B cell (primary cell): Measurements from ENCODE around the gene EHD3. TPM values are rescaled to one million over a fixed set of nuclear protein-coding genes. Genes with fewer than 3 reads are reported as not detected.

Source experiments
- ATAC-seq: fragments of 200-7000 bp; cut with Tn5 transposase; one replicate; pipeline ENCODE4 v1.10.0; 2021; ENCODE audit warnings: low read depth, mild to moderate bottlenecking, moderate number of reproducible peaks, moderate library complexity
- CTCF ChIA-PET: fragments of 350-600 bp; sonication (Branson Sonifier 250); formaldehyde crosslinking; loops from one replicate; lab custom pipeline; 2021; ENCODE audit warnings: antibody characterized with exemption, inconsistent platforms; lab: Charles Lee
- POLR2A ChIA-PET: fragments of 350-600 bp; sonication (Branson Sonifier 250); formaldehyde crosslinking; loops from one replicate; lab custom pipeline; 2021; ENCODE audit warnings: antibody characterized with exemption; lab: Charles Lee
- DNase-seq: peaks from one replicate; pipeline ENCODE4 v3.0.0; 2013
- H2AFZ ChIP-seq: 2 replicates; pipeline ENCODE4 v1.6.1; 2012; ENCODE audit warnings: mild to moderate bottlenecking, low read depth, low read length; ENCODE audit not compliant: insufficient read depth, poor library complexity, severe bottlenecking
- H3K27ac ChIP-seq, 2 donors: 1 replicate in 1 of 2; 2 replicates in 1 of 2; pipeline ENCODE4 v1.5.1; 2012 to 2013; ENCODE audit warnings: low read length in 2 of 2, mild to moderate bottlenecking in 2 of 2, moderate library complexity in 1 of 2
- H3K27me3 ChIP-seq, 4 experiments: fragments of 200-600 bp in 1 of 4; sonication (generic) in 1 of 4; replicated peaks in 1 of 4; 1 replicate in 2 of 4; 2 replicates in 2 of 4; pipeline versions ENCODE4 v1.6.1 to v1.7.0; 2013 to 2016; ENCODE audit warnings: low read length in 3 of 4, mild to moderate bottlenecking in 2 of 4, mixed read lengths in 1 of 4, moderate library complexity in 1 of 4; ENCODE audit not compliant: insufficient read depth in 4 of 4, control insufficient read depth in 3 of 4; ENCODE audit errors: control extremely low read depth in 1 of 4
- H3K36me3 ChIP-seq, 2 experiments: replicated peaks in 1 of 2; 1 replicate in 1 of 2; 2 replicates in 1 of 2; pipeline versions ENCODE4 v1.6.1 to v1.7.1; 2013; ENCODE audit warnings: low read length in 1 of 2; ENCODE audit not compliant: insufficient read depth in 2 of 2, control insufficient read depth in 1 of 2; ENCODE audit errors: control extremely low read depth in 1 of 2, extremely low read depth in 1 of 2
- H3K4me1 ChIP-seq, 2 donors: fragments of 200-600 bp in 1 of 2; sonication (generic) in 1 of 2; 1 replicate in 1 of 2; 2 replicates in 1 of 2; pipeline versions ENCODE4 v1.5.1 to v1.6.1; 2013 to 2017; ENCODE audit warnings: low read length in 2 of 2; ENCODE audit not compliant: control insufficient read depth in 2 of 2, insufficient read depth in 2 of 2
- H3K4me2 ChIP-seq: replicated peaks from 2 replicates; pipeline ENCODE3; 2012; ENCODE audit warnings: mild to moderate bottlenecking, low read depth, low read length; ENCODE audit not compliant: poor library complexity, severe bottlenecking
- H3K4me3 ChIP-seq, 5 experiments: fragments of 200-600 bp in 1 of 5; sonication (generic) in 1 of 5; 1 replicate in 3 of 5; 2 replicates in 2 of 5; pipeline versions ENCODE4 v1.5.1 to v1.7.0; 2011 to 2016; ENCODE audit warnings: low read length in 4 of 5, mild to moderate bottlenecking in 4 of 5, low read depth in 2 of 5, control low read depth in 1 of 5, moderate library complexity in 1 of 5; ENCODE audit not compliant: insufficient read depth in 1 of 5; ENCODE audit errors: control extremely low read depth in 1 of 5, extremely low read depth in 1 of 5
- H3K79me2 ChIP-seq: fragments of 200-600 bp; sonication (generic); one replicate; pipeline ENCODE4 v1.6.0; 2016; ENCODE audit warnings: low read length; ENCODE audit not compliant: control insufficient read depth, insufficient read depth
- H3K9ac ChIP-seq: fragments of 200-600 bp; sonication (generic); 2 replicates; pipeline ENCODE4 v1.6.1; 2017; ENCODE audit warnings: mild to moderate bottlenecking, low read length, moderate library complexity
- H3K9me3 ChIP-seq, 3 donors: one replicate each; pipeline versions ENCODE4 v1.6.1 to v1.7.1; 2013; ENCODE audit warnings: low read length in 2 of 3; ENCODE audit not compliant: control insufficient read depth in 2 of 3, insufficient read depth in 1 of 3; ENCODE audit errors: control extremely low read depth in 1 of 3
- H4K20me1 ChIP-seq: 2 replicates; pipeline ENCODE4 v1.6.0; 2012; ENCODE audit warnings: mild to moderate bottlenecking, low read length; ENCODE audit not compliant: insufficient read depth, control insufficient read depth, poor library complexity, severe bottlenecking
- H3K27ac Mint-ChIP-seq: one replicate; pipeline ENCODE4 v1.8.0; 2021; ENCODE audit warnings: mixed read lengths
- H3K27me3 Mint-ChIP-seq: one replicate; pipeline ENCODE4 v1.8.0; 2021; ENCODE audit warnings: mixed read lengths
- H3K4me1 Mint-ChIP-seq: one replicate; pipeline ENCODE4 v1.8.0; 2021; ENCODE audit warnings: mixed read lengths
- H3K4me3 Mint-ChIP-seq: one replicate; pipeline ENCODE4 v1.8.0; 2021; ENCODE audit warnings: mixed read lengths
- H3K9me3 Mint-ChIP-seq: one replicate; pipeline ENCODE4 v1.8.0; 2022; ENCODE audit warnings: mixed read lengths; ENCODE audit not compliant: insufficient read depth
- CTCF ChIP-seq: fragments of 200-600 bp; IDR thresholded peaks from one replicate; pipeline ENCODE4 v1.8.0; 2022; ENCODE audit warnings: antibody characterized with exemption, mild to moderate bottlenecking
- EZH2 ChIP-seq: IDR thresholded peaks from 2 replicates; pipeline ENCODE4 v1.6.1; 2012; ENCODE audit warnings: borderline replicate concordance, low read depth, mild to moderate bottlenecking, moderate library complexity, low read length; ENCODE audit not compliant: insufficient read depth, poor library complexity, severe bottlenecking
- WGBS: methylation state at CpG from one replicate; pipeline ENCODE4 v1.1.5; 2013; ENCODE audit warnings: missing lambda C conversion rate; ENCODE audit not compliant: insufficient coverage; 5-methylcytosine and 5-hydroxymethylcytosine counted together
- intact Hi-C: fragments of 100-400 bp; cut with micrococcal nuclease; formaldehyde crosslinking; loops from one replicate; pipeline ENCODE4 v1.10.0; 2022
- polyA plus RNA-seq: library from polyadenylated mRNA; depleted of rRNA; stranded (reverse); fragments of >200 nt; gene quantifications from 2 replicates; pipeline ENCODE4 v1.2.3, GENCODE V29; 2012
- total RNA-seq, 2 donors: library from RNA; stranded (reverse); fragments of 120-200 nt in 1 of 2; gene quantifications; 1 replicate in 1 of 2; 2 replicates in 1 of 2; pipeline versions ENCODE4 v1.2.3 to v1.2.4, GENCODE V29; 2013 to 2022

Gene EHD3
- total and polyA plus RNA-seq, 2 donors (not counting 1 experiment from before 2014, with no cell fraction given), result 19.0 to 60.5 TPM

GRCh38 chr2:31214444-31214915 lies 19.5 kb upstream of the EHD3 start:
- Histone ChIP-seq H3K4me1 (peaks cover 56 to 60% of the 10 kb centered on the region in 2 donors), H3K9me3 (no peaks in the 10 kb centered on the region), H3K4me3 (no peak overlapping the region), H3K9ac (no peak overlapping the region), H3K36me3 (no peaks in the 10 kb centered on the region), H3K4me2 (peak overlapping the region; percentile 42), H4K20me1 (no peaks in the 10 kb centered on the region), H3K79me2 (no peaks in the 10 kb centered on the region), H3K27ac (peak overlapping the region; percentile 46 to 59), H3K27me3 (no peaks in the 10 kb centered on the region), H2AFZ (peak overlapping the region; percentile 23)
- Mint-ChIP-seq H3K27me3 (no peaks in the 10 kb centered on the region), H3K4me1 (peaks cover 67% of the 10 kb centered on the region), H3K9me3 (no peaks in the 10 kb centered on the region), H3K27ac (peak overlapping the region; percentile 90), H3K4me3 (peak overlapping the region; percentile 67)
- ChIA-PET CTCF (interaction anchor here (0.7 to 7.5 kb wide), 6 partner anchors 19 to 1028 kb away, joined by 3 to 58 read pairs (median 12); partner anchors contain the start of gene EHD3), POLR2A (interaction anchor here (1.0 to 1.7 kb wide), 2 partner anchors 20 to 42 kb away, joined by 4 to 6 read pairs; partner anchors contain the start of gene EHD3)
- no peak for ATAC-seq
- no peak for TF ChIP-seq EZH2
- no peak for TF ChIP-seq CTCF
- peak; percentile 10 for DNase-seq
- 65% methylated on average over 8 of the region's 8 CpGs for WGBS
- intact Hi-C loops, result no loop called here

GRCh38 chr2:31216734-31217133 lies 17.2 kb upstream of the EHD3 start:
- Histone ChIP-seq H3K4me3 (no peak overlapping the region), H3K27me3 (no peaks in the 10 kb centered on the region), H3K36me3 (no peaks in the 10 kb centered on the region), H3K9me3 (no peaks in the 10 kb centered on the region), H3K4me2 (peak overlapping the region; percentile 71), H4K20me1 (no peaks in the 10 kb centered on the region), H3K9ac (peak overlapping the region; percentile 11), H3K4me1 (peaks cover 77 to 83% of the 10 kb centered on the region in 2 donors), H2AFZ (peak overlapping the region; percentile 61), H3K79me2 (no peaks in the 10 kb centered on the region), H3K27ac (peak overlapping the region; percentile 93 to 97)
- intact Hi-C loops, result loop anchor here (5.0 kb wide), 3 partner anchors 79 to 934 kb away; partner anchors contain the start of gene GALNT14
- H3K27me3 Mint-ChIP-seq, result no peaks in the 10 kb centered on the region
- ATAC-seq, result no peak
- ChIA-PET CTCF (interaction anchor here (1.3 to 7.5 kb wide), 10 partner anchors 10 to 505 kb away, joined by 4 to 58 read pairs (median 8); partner anchors contain the start of genes EHD3 and GALNT14), POLR2A (interaction anchor here (0.6 to 1.0 kb wide), 5 partner anchors 18 to 1043 kb away, joined by 3 to 6 read pairs (median 4); partner anchors contain the start of gene EHD3)
- WGBS, result 21% methylated on average over 5 of the region's 5 CpGs
- TF ChIP-seq CTCF (no peak), EZH2 (no peak)
- peaks cover 86% of the 10 kb centered on the region for H3K4me1 Mint-ChIP-seq
- peak overlapping the region; percentile 96 for H3K27ac Mint-ChIP-seq
- no peak for DNase-seq
- peak overlapping the region; percentile 54 for H3K4me3 Mint-ChIP-seq
- no peaks in the 10 kb centered on the region for H3K9me3 Mint-ChIP-seq
